Neural cell (in vitro differentiated cells): ENCODE results near the gene ZC3H7A.

ENCODE experiments used
- CTCF ChIP-seq: fragments of 450-650 bp; IDR thresholded peaks from 2 replicates; pipeline ENCODE4 v1.5.1; 2014; ENCODE audit warnings: antibody characterized with exemption, mild to moderate bottlenecking, moderate library complexity; ENCODE audit not compliant: poor library complexity, severe bottlenecking
- EP300 ChIP-seq: fragments of 450-650 bp; conservative IDR thresholded peaks from 2 replicates; pipeline ENCODE4 v1.6.1; 2014; ENCODE audit warnings: antibody characterized with exemption, mild to moderate bottlenecking, moderate library complexity; ENCODE audit not compliant: poor library complexity, severe bottlenecking
- EZH2 ChIP-seq: fragments of 200-600, 300-800 bp; shearing (Covaris generic), sonication (generic); IDR thresholded peaks from 2 replicates; pipeline ENCODE4 v1.6.1; 2014; ENCODE audit warnings: antibody characterized with exemption, low read length, borderline replicate concordance, mild to moderate bottlenecking; ENCODE audit not compliant: insufficient read depth, poor library complexity, severe bottlenecking
- MXI1 ChIP-seq: fragments of 450-650 bp; conservative IDR thresholded peaks from 2 replicates; pipeline ENCODE4 v1.6.1; 2014; ENCODE audit warnings: antibody characterized with exemption, mild to moderate bottlenecking; ENCODE audit not compliant: poor library complexity, severe bottlenecking
- POLR2AphosphoS5 ChIP-seq: IDR thresholded peaks from 2 replicates; pipeline ENCODE4 v1.6.1; 2012
- RAD21 ChIP-seq: fragments of 450-650 bp; conservative IDR thresholded peaks from 2 replicates; pipeline ENCODE4 v1.6.1; 2014; ENCODE audit warnings: antibody characterized with exemption, mild to moderate bottlenecking, moderate library complexity
- REST ChIP-seq: IDR thresholded peaks from 2 replicates; pipeline ENCODE4 v1.6.1; 2012; ENCODE audit warnings: borderline replicate concordance
- TAF1 ChIP-seq: IDR thresholded peaks from 2 replicates; pipeline ENCODE4 v1.6.1; 2012; ENCODE audit warnings: low read depth

GRCh38 chr16:11719171-11719570, 77.9 kb downstream of the ZC3H7A start:
- TF ChIP-seq TAF1 = no peak
- no peak for TF ChIP-seq CTCF
- TF ChIP-seq POLR2AphosphoS5 = no peak
- no peak for TF ChIP-seq MXI1
- no peak for TF ChIP-seq EZH2
- TF ChIP-seq REST = no peak
- no peak for TF ChIP-seq RAD21
- no peak for TF ChIP-seq EP300
